Chondrocyte (in vitro differentiated cells): Measurements from ENCODE around the gene AKR1C8. TPM values are rescaled to one million over a fixed set of nuclear protein-coding genes. Genes with fewer than 3 reads are reported as not detected.
"Not testable (repeated sequence)": the region's sequence is repeated elsewhere in the genome, so short reads cannot be mapped to it uniquely, and the experiment has no call there.

Experiments used
- DNase-seq: peaks from one replicate; pipeline ENCODE4 v3.0.0; 2021; ENCODE audit warnings: mixed read lengths, low spot score
- H3K27ac Mint-ChIP-seq: one replicate; pipeline ENCODE4 v1.8.0; 2021; ENCODE audit warnings: mild to moderate bottlenecking, moderate library complexity, mixed read lengths; ENCODE audit not compliant: unreplicated experiment
- H3K27me3 Mint-ChIP-seq: 2 replicates; pipeline ENCODE4 v1.8.0; 2021; ENCODE audit warnings: low read depth, mixed read lengths
- H3K36me3 Mint-ChIP-seq: 2 replicates; pipeline ENCODE4 v1.8.0; 2021; ENCODE audit warnings: low read depth, mixed read lengths
- H3K4me1 Mint-ChIP-seq: 2 replicates; pipeline ENCODE4 v1.8.0; 2021; ENCODE audit warnings: low read depth, mild to moderate bottlenecking, mixed read lengths
- H3K4me3 Mint-ChIP-seq: one replicate; pipeline ENCODE4 v1.8.0; 2021; ENCODE audit warnings: mild to moderate bottlenecking, moderate library complexity, mixed read lengths; ENCODE audit not compliant: unreplicated experiment
- H3K9me3 Mint-ChIP-seq: 2 replicates; pipeline ENCODE4 v1.8.0; 2021; ENCODE audit warnings: low read depth, mixed read lengths
- total RNA-seq: library from RNA; stranded (reverse); gene quantifications from 3 replicates; pipeline ENCODE4 v1.2.1, GENCODE V29; 2021
- TF ChIP-seq, protein P1 (sequence below): fragments of 200-600 bp; sonication (generic); IDR thresholded peaks from 2 replicates; pipeline ENCODE4 v1.5.0; 2021; ENCODE audit warnings: antibody characterized with exemption, mild to moderate bottlenecking, moderate library complexity

Gene AKR1C8
- total RNA-seq, 1 donor from 2014 or later: not detected

DNA sequence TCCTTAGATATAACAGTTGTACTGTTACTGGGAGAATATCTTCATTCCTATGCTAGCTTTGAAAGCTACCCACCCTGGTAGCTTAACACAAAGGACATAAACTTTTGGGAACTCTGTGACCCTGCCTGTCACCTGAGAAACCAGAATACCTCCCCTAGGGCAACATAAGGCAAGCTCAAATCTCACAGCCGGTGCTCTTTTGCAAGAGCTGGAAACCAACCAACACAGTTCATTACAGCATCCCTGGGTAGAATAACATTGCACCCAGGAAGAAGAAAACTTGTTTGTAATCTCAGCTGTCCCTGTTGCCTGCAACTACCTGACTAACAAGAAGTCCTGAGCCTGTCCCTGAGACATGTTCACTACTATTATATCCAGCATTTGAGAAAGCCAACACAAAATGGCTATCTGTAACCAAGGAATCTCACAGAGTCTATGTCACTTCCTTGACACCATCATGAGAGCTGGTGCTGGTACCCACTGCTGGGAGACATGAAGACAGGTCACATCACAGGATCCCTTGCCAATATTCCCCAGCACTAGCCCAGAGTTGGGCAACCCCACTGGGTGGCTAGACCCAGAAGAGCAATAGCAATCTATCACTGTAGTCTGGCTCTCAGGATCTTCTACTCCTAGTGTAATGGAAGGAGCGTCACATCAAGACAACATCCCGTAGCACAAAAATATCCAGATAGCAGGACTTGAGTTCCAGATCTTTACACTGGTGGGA lies 59.5 kb downstream of the AKR1C8 start:
- Mint-ChIP-seq H3K36me3 (no peaks in the 10 kb centered on the region), H3K27me3 (peaks cover 3% of the 10 kb centered on the region)

DNA sequence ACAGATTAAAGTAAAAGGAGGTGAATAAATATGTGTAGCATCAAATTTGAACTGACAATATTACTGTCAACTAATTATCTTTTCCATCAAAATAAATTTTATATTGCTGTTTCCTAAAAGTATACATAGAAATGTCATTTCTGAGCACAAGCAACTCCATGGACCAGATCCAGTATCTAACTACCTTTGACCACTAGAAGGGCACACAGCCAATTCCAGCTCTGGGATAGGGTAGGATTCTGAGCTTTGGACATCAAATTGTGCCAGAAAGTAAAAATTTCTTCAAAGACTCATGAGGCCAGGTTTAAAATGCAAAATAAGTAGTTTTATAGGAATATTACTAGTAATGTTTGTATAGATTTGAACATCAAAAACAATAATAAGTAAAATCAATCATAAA lies 61.1 kb downstream of the AKR1C8 start:
- no peak for DNase-seq
- Mint-ChIP-seq H3K9me3 (peaks cover 29% of the 10 kb centered on the region), H3K36me3 (no peaks in the 10 kb centered on the region), H3K27me3 (no peaks in the 10 kb centered on the region), H3K4me1 (no peaks in the 10 kb centered on the region), H3K27ac (no peak overlapping the region), H3K4me3 (no peak overlapping the region)
- TF ChIP-seq, protein P1, sequence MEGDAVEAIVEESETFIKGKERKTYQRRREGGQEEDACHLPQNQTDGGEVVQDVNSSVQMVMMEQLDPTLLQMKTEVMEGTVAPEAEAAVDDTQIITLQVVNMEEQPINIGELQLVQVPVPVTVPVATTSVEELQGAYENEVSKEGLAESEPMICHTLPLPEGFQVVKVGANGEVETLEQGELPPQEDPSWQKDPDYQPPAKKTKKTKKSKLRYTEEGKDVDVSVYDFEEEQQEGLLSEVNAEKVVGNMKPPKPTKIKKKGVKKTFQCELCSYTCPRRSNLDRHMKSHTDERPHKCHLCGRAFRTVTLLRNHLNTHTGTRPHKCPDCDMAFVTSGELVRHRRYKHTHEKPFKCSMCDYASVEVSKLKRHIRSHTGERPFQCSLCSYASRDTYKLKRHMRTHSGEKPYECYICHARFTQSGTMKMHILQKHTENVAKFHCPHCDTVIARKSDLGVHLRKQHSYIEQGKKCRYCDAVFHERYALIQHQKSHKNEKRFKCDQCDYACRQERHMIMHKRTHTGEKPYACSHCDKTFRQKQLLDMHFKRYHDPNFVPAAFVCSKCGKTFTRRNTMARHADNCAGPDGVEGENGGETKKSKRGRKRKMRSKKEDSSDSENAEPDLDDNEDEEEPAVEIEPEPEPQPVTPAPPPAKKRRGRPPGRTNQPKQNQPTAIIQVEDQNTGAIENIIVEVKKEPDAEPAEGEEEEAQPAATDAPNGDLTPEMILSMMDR: no peak

More for the DNA sequence above, 59.5 kb downstream of the AKR1C8 start:
- peaks cover 25% of the 10 kb centered on the region for H3K9me3 Mint-ChIP-seq
- TF ChIP-seq, protein P1: no peak
- DNase-seq: no peak
- H3K4me3 Mint-ChIP-seq: no peak overlapping the region
- no peaks in the 10 kb centered on the region for H3K4me1 Mint-ChIP-seq
- H3K27ac Mint-ChIP-seq: no peak overlapping the region

- H3K4me1 Mint-ChIP-seq, H3K27ac Mint-ChIP-seq, DNase-seq, H3K36me3 Mint-ChIP-seq, H3K4me3 Mint-ChIP-seq, H3K27me3 Mint-ChIP-seq: not testable (repeated sequence)
- peaks cover 27% of the 10 kb centered on the region for H3K9me3 Mint-ChIP-seq
Observed at GRCh38 chr10:5119997-5120396, 65.0 kb downstream of the AKR1C8 start.

DNA sequence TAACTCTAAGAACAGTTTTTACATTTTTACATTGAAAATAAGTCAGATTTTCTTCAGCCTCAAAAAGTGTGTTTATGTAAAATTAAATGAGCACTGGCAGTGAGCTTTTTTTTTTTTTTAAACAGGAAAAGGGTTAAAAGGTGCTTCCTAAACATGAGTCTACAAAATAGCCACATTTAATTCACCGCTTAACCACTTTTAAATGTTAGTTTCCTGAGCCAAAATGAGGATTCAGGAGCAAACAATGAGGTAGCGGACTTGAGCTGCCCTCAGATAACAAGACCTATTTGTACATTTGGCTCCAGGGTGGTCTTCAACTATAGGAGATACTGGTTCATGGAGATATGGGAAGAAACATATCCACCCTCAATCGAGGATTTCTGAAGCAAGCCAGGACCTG lies 67.9 kb downstream of the AKR1C8 start:
- Mint-ChIP-seq H3K4me1 (no peaks in the 10 kb centered on the region), H3K36me3 (no peaks in the 10 kb centered on the region), H3K9me3 (peaks cover 25% of the 10 kb centered on the region), H3K27ac (no peak overlapping the region), H3K4me3 (no peak overlapping the region), H3K27me3 (no peaks in the 10 kb centered on the region)
- no peak for DNase-seq
- TF ChIP-seq, protein P1: no peak

- Mint-ChIP-seq H3K27ac (no peak overlapping the region), H3K9me3 (peaks cover 25% of the 10 kb centered on the region), H3K27me3 (no peaks in the 10 kb centered on the region), H3K36me3 (no peaks in the 10 kb centered on the region), H3K4me1 (no peaks in the 10 kb centered on the region), H3K4me3 (no peak overlapping the region)
- TF ChIP-seq, protein P1: no peak
- no peak for DNase-seq
Observed at GRCh38 chr10:5116621-5117020, 68.3 kb downstream of the AKR1C8 start.

DNA sequence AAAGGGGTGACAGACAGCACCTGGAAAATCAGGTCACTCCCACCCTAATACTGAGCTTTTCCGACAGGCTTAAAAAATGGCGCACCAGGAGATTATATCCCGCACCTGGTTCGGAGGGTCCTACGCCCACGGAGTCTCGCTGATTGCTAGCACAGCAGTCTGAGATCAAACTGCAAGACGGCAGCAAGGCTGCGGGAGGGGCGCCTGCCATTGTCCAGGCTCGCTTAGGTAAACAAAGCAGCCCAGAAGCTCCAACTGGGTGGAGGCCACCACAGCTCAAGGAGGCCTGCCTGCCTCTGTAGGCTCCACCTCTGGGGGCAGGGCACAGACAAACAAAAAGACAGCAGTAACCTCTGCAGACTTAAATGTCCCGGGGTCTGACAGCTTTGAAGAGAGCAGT lies 75.1 kb downstream of the AKR1C8 start:
- H3K4me3 Mint-ChIP-seq, H3K4me1 Mint-ChIP-seq, H3K27ac Mint-ChIP-seq: not testable (repeated sequence)

More for the DNA sequence above, 75.1 kb downstream of the AKR1C8 start:
- not testable (repeated sequence) for H3K27me3 Mint-ChIP-seq, DNase-seq, H3K36me3 Mint-ChIP-seq
- H3K9me3 Mint-ChIP-seq: peaks cover 12% of the 10 kb centered on the region
